ENCODE data around the gene ULBP2.
"Not testable (repeated sequence)": the region's sequence is repeated elsewhere in the genome, so short reads cannot be mapped to it uniquely, and the experiment has no call there.

The ULBP2 gene

DNA sequence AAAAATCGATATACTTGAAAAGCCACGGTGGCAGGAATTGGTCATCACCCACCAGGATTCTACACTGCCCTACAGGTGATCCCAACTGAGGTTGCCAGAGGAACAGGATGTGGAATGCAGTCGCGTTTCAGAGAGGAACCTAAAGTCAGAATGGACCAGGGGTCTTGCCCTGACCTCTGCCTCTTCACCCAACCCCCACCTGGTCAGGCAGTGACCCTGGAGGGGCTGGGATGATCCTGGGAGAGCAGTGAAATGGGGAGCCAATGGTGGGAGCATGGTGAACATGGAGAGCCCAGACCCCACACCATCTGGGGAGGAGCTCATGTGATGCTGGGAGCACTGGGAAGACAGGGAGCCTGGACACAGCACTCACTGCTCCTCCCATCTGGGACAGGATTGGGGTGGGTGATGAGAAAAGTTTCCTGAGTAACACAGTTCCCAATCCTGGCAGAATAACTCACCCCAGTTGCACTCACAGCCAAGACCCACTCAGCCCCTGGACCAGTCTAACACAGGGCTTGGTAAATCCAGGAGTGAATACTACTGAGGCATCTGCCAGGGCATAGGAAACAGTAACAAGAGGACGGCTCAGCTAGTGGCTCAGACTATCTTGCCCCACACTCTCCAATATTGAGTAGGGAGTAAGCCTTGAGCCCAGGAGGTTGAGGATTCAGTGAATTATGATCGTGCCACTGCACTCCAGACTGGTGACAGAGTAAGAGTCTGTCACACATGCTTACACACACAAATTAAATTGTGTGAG is 1.7 kb upstream of the ULBP2 start:
- TF ChIP-seq CTCF (IDR thresholded peaks at IDR 0.05; ENCODE audit: insufficient read depth, missing control alignments) = no peak
- FAIRE-seq (no peak), DNase-seq (ENCODE audit: insufficient read length, low spot score) (no peak)

DNA sequence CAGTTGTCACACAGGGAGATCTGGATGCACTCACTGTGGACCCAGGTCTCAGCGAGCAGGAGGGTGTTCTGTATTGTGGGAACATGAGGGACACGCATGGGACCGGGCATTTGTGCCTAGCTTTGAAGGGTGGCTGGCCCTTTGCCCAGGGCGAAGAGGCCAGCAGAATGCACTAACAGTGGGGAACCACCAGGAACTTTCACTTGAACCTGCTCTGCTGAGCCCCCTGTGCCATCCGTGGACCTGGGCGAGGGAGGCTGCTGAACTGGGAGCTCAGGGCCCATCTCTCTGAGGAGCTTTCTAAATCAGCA is 1.2 kb upstream of the ULBP2 start:
- no peak for FAIRE-seq
- no peak for TF ChIP-seq CTCF (IDR thresholded peaks at IDR 0.05; ENCODE audit: insufficient read depth, missing control alignments)

DNA sequence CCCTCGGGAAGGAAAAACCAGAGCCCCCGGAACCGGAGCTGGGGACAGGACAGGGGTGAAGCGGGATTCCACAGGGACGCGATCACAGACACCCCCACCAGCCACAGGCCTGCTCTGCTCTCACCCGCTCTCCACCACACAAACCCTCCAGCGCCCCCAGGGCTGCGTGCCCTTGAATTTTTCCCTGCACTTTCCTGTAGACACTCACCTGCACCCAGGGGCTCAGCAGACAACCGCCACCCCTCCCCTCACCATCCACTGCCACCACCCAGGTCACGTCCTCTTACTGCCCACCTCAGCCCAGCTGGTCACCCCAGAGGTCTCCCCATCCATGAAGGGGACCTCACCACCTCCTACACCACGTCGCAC is 631 bp downstream of the ULBP2 start:
- DNase-seq (ENCODE audit: insufficient read length, low spot score) (no peak), FAIRE-seq (no peak)
- TF ChIP-seq CTCF (IDR thresholded peaks at IDR 0.05; ENCODE audit: insufficient read depth, missing control alignments) = no peak

More for the DNA sequence above, 1.2 kb upstream of the ULBP2 start:
- DNase-seq (ENCODE audit: insufficient read length, low spot score) = no peak

GRCh38 chr6:149943321-149943720 is 1.5 kb downstream of the ULBP2 start:
- FAIRE-seq; DNase-seq (ENCODE audit: insufficient read length, low spot score): not testable (repeated sequence)

- DNase-seq (ENCODE audit: insufficient read length, low spot score); FAIRE-seq: not testable (repeated sequence)
Measured at GRCh38 chr6:149945276-149945675, 3.5 kb downstream of the ULBP2 start.

DNA sequence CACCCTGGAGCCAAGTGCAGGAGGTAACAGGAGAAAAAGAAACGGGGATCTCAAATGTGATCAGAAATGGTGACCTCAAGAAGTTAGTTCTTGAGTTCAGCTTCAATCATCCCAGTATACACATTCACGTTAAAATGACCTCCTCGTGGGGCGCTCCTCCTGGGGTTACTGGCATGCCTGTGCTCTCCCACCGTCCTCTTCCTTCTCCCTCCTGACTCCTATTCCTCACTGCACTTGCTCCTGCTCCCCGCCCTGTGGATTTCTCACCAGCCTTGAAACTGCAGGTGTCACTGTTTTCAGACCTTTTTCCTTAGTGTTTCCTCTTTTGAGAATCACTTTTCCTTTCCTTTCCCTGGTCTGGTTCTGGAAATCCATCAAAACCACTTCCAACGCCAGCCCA is 4.8 kb downstream of the ULBP2 start:
- not testable (repeated sequence) for DNase-seq (ENCODE audit: insufficient read length, low spot score); FAIRE-seq

GRCh38 chr6:149947533-149947932 is 5.7 kb downstream of the ULBP2 start:
- DNase-seq (ENCODE audit: insufficient read length, low spot score); FAIRE-seq: not testable (repeated sequence)

DNA sequence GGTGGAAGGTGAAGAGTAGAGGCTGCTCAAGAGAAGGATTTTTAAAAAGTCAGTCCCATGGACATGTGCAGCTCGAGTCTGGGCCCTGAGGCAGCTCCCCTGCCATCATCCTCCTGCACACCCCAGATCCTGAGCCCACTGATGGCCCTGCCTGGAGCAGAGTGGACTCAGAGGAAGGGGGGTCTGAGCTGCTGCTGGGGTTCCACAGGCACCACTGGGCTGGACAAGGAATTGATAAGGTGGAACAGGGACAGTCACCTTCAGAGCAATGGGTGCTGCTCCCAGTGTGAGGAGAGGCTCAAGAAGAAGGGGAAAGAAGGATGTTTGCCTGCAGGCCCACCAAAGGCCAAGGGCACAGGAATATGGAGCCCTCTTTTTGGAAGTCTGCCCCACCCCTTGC is 6.2 kb downstream of the ULBP2 start:
- no peak for TF ChIP-seq CTCF (IDR thresholded peaks at IDR 0.05; ENCODE audit: insufficient read depth, missing control alignments)
- no peak for DNase-seq (ENCODE audit: insufficient read length, low spot score)
- FAIRE-seq = no peak

GRCh38 chr6:149948616-149949015 is 6.8 kb downstream of the ULBP2 start:
- TF ChIP-seq CTCF (IDR thresholded peaks at IDR 0.05; ENCODE audit: insufficient read depth, missing control alignments) = no peak
- FAIRE-seq (no peak), DNase-seq (ENCODE audit: insufficient read length, low spot score) (no peak)
